ENCODE measurements around the gene SDCCAG8. TPM values are rescaled to one million over a fixed set of nuclear protein-coding genes. Genes with fewer than 3 reads are reported as not detected.

The SDCCAG8 gene
- total RNA-seq, 1 experiment from 2014 or later: 10.0 TPM

GRCh38 chr1:243273945-243274344, 18.1 kb downstream of the SDCCAG8 start:
- Histone ChIP-seq H3K79me1 (ENCODE audit: insufficient read depth, low read depth, low read length, poor library complexity, severe bottlenecking) (no peaks in the 10 kb centered on the region), H3K4ac (ENCODE audit: low read depth, low read length) (no peak overlapping the region), H3K14ac (ENCODE audit: insufficient read depth, low read length) (no peak overlapping the region), H2BK120ac (ENCODE audit: low read depth, low read length, poor library complexity, severe bottlenecking) (no peak overlapping the region), H3K23me2 (ENCODE audit: insufficient read length, low read depth, low read length, poor library complexity, severe bottlenecking) (peaks cover 2% of the 10 kb centered on the region), H3T11ph (ENCODE audit: low read length) (no peak overlapping the region), H3K18ac (ENCODE audit: insufficient read length, low read depth, low read length) (no peak overlapping the region), H3K9me3 (ENCODE audit: control insufficient read depth, low read depth, low read length) (no peaks in the 10 kb centered on the region), H3K27ac (ENCODE audit: insufficient read length, low read depth, low read length) (no peak overlapping the region), H2AFZ (ENCODE audit: low read length) (no peak overlapping the region), H3K23ac (ENCODE audit: insufficient read length, low read depth, low read length) (no peak overlapping the region), H3K4me2 (ENCODE audit: insufficient read depth, insufficient read length, low read length) (no peak overlapping the region), H2AK5ac (ENCODE audit: insufficient read length, low read length) (no peak overlapping the region), H4K5ac (ENCODE audit: insufficient read length, low read depth, low read length) (no peak overlapping the region), H2BK5ac (ENCODE audit: insufficient read length, low read length) (no peak overlapping the region), H3K56ac (ENCODE audit: insufficient read length, low read depth, low read length) (no peak overlapping the region), H3K27me3 (ENCODE audit: insufficient read depth, low read length) (no peaks in the 10 kb centered on the region), H4K91ac (ENCODE audit: insufficient read length, low read depth, low read length) (no peak overlapping the region), H3K79me2 (ENCODE audit: insufficient read depth, low read length) (no peaks in the 10 kb centered on the region), H3K9ac (ENCODE audit: extremely low read depth, insufficient read length, low read length) (no peak overlapping the region), H3K4me1 (ENCODE audit: insufficient read depth, low read length) (peaks cover 2% of the 10 kb centered on the region; the same call in 1 of the 2 replicates), H2BK20ac (ENCODE audit: low read depth, low read length, poor library complexity, severe bottlenecking) (no peak overlapping the region), H2BK12ac (ENCODE audit: insufficient read length, low read depth, low read length) (no peak overlapping the region), H2BK15ac (ENCODE audit: low read depth, low read length) (no peak overlapping the region), H4K8ac (replicated peaks; ENCODE audit: insufficient read length, low read depth, low read length) (no peak overlapping the region), H4K20me1 (ENCODE audit: control insufficient read depth, insufficient read depth, insufficient read length) (no peaks in the 10 kb centered on the region)
- H3K27me3 Mint-ChIP-seq (ENCODE audit: low read depth): no peaks in the 10 kb centered on the region
- no peak for DNase-seq
- 0 out of 5 replicates have a peak, but pooled peaks cover 0 to 2% of the 10 kb centered on the region in 2 experiments for H3K9me3 Mint-ChIP-seq
- H3K4me3 Mint-ChIP-seq: no peak overlapping the region
- no peak for TF ChIP-seq CTCF (conservative IDR thresholded peaks at IDR 0.05)
- H3K36me3 Mint-ChIP-seq (ENCODE audit: insufficient read depth in 1 of 3, low read depth in 3 of 3): peaks cover 0 to 12% (median 0%) of the 10 kb centered on the region in 3 experiments; a peak in 4 of 7 replicates
- no CpG with 5 or more reads among the region's 2 CpGs for whole genome bisulfite sequencing (ENCODE audit: extremely low coverage, insufficient read length, low lambda C conversion rate)
- H3K27ac Mint-ChIP-seq: no peak overlapping the region; a peak in 1 of 7 replicates
- peaks cover 11% of the 10 kb centered on the region in 2 experiments for H3K4me1 Mint-ChIP-seq
